ENCODE results near the gene TDRD9.
"Not testable (repeated sequence)": the region's sequence is repeated elsewhere in the genome, so short reads cannot be mapped to it uniquely, and the experiment has no call there.

The TDRD9 gene

GRCh38 chr14:103928011-103928890 is at the start of gene TDRD9:
TDRD9 (plus strand) TSS chr14:103928456; CDS start chr14:103928510, 54 bp downstream.
- no peak for ATAC-seq

- no peak for ATAC-seq
Measured at GRCh38 chr14:103879118-103879569, 49.1 kb upstream of the TDRD9 start.

- no peak for ATAC-seq
Measured at GRCh38 chr14:103879570-103880347, 48.5 kb upstream of the TDRD9 start.

- ATAC-seq: no peak
Measured at GRCh38 chr14:103880348-103881267, 47.6 kb upstream of the TDRD9 start.

- no peak for ATAC-seq
Measured at GRCh38 chr14:103881268-103882201, 46.7 kb upstream of the TDRD9 start.

GRCh38 chr14:103882503-103883262 is 45.6 kb upstream of the TDRD9 start:
- ATAC-seq: no peak

- no peak for ATAC-seq
Measured at GRCh38 chr14:103883263-103883523, 45.1 kb upstream of the TDRD9 start.

GRCh38 chr14:103884854-103885253 is 43.4 kb upstream of the TDRD9 start:
- ATAC-seq: no peak

GRCh38 chr14:103885509-103885932 is 42.7 kb upstream of the TDRD9 start:
- no peak for ATAC-seq

GRCh38 chr14:103886304-103887169 is 41.7 kb upstream of the TDRD9 start:
- ATAC-seq: no peak

- no peak for ATAC-seq
Measured at GRCh38 chr14:103887170-103887501, 41.1 kb upstream of the TDRD9 start.

GRCh38 chr14:103887557-103888115 is 40.6 kb upstream of the TDRD9 start:
- no peak for ATAC-seq

GRCh38 chr14:103889002-103889312 is 39.3 kb upstream of the TDRD9 start:
- ATAC-seq: not testable (repeated sequence)

GRCh38 chr14:103889313-103890051 is 38.8 kb upstream of the TDRD9 start:
- no peak for ATAC-seq

- ATAC-seq: no peak
Measured at GRCh38 chr14:103890052-103890371, 38.2 kb upstream of the TDRD9 start.

- no peak for ATAC-seq
Measured at GRCh38 chr14:103890821-103891666, 37.2 kb upstream of the TDRD9 start.

- no peak for ATAC-seq
Measured at GRCh38 chr14:103891667-103892215, 36.5 kb upstream of the TDRD9 start.

GRCh38 chr14:103892247-103892646 is 36.0 kb upstream of the TDRD9 start:
- no peak for ATAC-seq

Data from activated CD4-positive, CD25-positive, alpha-beta regulatory T cell treated with anti-CD3 and anti-CD28 coated beads, Interleukin-2, amount 50 U/mL, for 24 hours (primary cell).